Measurements from ENCODE around the gene COL19A1.

Gene COL19A1

DNA sequence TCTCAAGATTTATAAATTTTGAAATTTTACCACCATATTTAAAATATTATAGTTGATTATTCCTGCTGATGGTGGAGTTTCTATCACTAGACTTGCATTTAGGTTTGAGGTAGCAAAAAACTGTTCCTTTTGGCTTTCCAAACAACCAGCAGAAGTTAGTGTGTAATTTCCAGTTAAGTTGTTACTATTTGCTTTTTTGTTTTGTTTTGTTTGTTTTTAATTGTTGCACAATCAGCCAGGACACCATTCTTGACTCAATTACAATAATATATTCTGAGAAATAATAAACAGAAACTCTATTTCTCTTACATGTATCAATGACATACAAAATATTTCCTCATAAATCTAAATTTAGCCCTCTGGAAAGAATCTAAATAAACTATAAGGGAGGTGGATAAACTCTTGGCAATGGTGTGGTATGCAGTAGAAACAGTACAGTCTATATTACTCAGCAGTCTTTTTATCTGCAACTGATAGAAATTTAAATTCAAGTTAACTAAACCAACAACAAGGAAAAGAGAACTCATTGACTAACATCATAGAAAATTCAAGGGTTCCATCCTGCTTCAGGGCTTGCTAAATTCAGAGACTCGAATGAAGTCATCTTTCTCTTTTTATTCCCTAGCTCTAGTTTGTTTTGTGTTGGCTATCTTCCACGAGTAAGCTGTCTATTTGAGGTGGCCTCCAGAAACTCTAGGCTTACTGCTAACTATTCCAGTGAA lies 19.4 kb upstream of the COL19A1 start:
- H3K4me3 ChIP-seq (ENCODE audit: low read length) = no peak overlapping the region
- TF ChIP-seq ZNF274 (IDR thresholded peaks at IDR 0.05; ENCODE audit: low read depth, low read length) = no peak

DNA sequence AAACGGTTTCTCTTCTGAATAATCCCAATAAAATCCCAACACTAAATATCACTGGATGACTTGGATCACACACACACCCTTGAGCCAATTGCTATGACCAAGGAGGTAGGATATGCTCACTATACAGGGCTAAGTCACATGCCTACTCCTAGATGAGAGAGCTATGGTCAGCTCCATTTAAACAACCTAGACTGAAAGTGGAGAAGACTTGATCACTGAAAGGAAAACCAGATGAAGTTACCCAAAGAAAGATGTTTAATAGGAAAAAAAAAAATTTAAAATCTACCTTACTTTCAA lies 18.9 kb upstream of the COL19A1 start:
- no peak overlapping the region for H3K4me3 ChIP-seq (ENCODE audit: low read length)
- no peak for TF ChIP-seq ZNF274 (IDR thresholded peaks at IDR 0.05; ENCODE audit: low read depth, low read length)

DNA sequence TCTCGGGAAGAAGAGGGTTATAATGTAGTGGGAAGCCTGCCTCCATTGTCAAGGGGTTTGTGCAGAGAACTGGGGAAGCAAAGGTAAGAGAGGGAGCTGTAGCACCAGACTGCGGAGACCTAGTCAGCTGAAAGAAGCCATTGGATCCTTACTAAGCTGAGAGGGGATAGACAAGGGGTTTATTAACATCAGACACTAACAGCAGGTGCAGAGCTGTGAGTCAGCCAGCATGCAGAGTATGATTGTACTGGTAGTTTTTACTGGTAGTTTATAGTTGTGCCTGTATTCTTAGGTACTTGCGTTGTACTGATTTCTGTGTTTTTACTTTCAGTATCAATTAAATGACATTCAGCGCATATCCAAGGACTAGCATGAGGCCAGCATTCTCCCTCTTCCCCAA lies 17.8 kb upstream of the COL19A1 start:
- no peak overlapping the region for H3K4me3 ChIP-seq (ENCODE audit: low read length)
- no peak for TF ChIP-seq ZNF274 (IDR thresholded peaks at IDR 0.05; ENCODE audit: low read depth, low read length)

DNA sequence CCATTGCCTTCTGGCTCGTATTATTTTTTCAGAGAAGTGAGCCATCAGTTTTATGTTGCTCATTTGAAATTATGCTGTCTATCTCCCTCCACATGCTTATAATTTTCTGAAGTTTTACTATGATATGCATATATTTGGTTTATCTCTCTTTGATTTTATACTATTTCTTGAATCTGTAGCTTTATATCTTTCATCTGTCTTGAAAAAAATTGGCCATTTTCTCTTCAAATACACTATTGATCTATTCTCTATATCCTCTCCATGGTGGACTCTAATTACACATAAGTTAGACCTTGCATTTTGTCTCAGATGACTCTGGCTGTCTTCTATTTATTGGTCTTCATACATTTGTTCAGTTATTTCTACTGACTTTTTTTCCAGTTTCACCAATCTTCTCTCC lies 13.7 kb upstream of the COL19A1 start:
- H3K4me3 ChIP-seq (ENCODE audit: low read length) = no peak overlapping the region
- no peak for TF ChIP-seq ZNF274 (IDR thresholded peaks at IDR 0.05; ENCODE audit: low read depth, low read length)

DNA sequence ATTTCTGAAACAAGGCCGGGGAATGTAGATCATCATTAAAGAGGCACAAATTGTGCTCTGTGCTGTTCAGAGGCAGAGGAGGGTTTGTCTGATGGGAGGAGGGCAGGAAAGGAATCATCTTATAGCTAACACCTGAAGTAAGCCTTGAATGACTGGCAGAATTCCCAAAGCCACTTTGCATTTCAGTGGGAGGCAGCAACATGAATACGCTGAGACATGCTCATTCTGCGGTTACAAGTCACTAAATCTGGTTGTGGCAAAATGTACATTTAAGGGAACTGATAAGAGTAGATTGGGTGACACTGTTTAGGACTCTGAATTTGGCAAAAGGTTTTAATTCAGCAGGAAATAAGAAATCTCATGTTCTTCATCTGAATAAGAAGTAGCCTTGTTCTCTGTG lies 4.4 kb upstream of the COL19A1 start:
- TF ChIP-seq ZNF274 (IDR thresholded peaks at IDR 0.05; ENCODE audit: low read depth, low read length) = no peak
- no peak overlapping the region for H3K4me3 ChIP-seq (ENCODE audit: low read length)

DNA sequence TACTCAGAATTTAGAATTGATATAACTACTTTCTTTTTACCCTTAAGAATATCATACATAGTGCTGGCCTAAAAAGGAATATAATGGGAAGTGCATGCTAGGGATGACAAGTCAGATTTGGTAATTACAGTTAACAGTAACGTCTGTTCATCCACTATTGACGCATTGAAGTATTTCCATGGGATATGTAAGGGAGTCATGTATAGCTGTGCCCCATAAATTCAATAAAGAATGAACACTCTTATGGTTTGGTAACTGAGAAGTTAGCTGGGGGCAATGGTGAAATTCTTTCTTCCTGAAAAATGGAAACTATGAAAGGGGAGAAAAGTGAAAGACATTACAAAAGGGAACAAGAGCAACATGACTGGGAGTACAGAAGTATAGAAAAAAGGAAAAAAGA lies 2.6 kb upstream of the COL19A1 start:
- no peak for TF ChIP-seq ZNF274 (IDR thresholded peaks at IDR 0.05; ENCODE audit: low read depth, low read length)
- no peak overlapping the region; the same call in 1 of the 2 replicates for H3K4me3 ChIP-seq (ENCODE audit: low read length)

DNA sequence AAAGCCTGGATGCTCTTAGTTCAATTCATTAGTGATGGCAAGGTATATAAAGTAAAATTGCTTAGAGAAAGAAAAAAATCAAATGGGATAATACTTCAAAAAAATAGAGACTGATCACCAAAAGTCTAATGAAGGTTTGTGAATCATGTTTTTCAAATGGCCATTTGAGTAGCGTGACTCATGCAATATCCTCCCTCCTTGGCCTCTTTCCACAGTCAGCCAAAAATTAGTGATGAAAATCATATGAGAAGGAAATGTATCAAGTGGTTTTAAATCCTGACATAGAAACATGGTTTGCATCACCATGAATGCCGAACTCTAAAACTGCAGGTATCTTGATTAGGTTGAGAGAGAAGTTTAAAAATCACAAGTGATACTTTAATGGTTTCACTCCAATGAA lies 1.2 kb upstream of the COL19A1 start:
- H3K4me3 ChIP-seq (ENCODE audit: low read length) = no peak overlapping the region; the same call in 1 of the 2 replicates
- TF ChIP-seq ZNF274 (IDR thresholded peaks at IDR 0.05; ENCODE audit: low read depth, low read length) = no peak

DNA sequence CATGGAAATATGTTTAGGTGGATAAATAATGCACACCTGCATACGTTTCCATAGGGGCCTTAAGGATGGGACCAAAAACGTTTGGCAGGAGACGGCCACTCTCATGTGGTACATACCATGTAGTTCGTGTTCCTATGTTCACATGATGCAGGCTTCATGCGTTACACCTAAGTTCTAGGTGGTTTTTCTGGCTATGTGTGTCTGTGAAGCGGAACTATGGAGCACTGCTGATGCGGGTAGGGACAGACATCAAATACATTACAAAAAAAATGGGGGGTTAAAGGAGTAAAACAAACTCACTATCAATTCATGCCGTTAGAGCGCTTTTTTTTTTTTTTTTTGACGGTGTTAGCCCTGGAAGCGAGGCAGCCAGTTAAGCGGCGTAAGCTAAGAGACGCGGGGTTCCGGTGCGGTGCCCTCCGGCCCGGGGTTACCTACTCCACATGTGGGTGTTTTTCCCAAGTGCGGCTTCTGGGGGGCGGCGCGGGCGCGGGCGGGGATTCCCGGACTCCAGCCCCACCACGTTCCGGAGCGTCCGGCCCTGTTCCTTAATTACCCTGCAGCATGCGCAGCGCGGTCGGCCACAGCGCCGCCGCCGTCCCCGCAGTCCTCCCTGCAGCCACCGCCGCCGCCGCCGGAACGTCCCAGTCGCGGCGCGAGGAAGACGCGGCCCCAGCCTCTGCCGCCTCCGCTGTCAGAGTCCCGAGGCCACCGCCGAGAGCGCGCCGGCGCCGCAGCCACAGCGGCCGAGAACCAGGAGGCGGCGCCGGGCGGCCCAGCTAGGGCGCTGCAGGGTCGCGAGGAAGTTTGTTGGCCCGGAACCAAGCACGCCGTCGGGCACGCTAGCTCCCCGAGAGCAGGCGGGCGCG lies 648 bp downstream of the COL19A1 start:
- TF ChIP-seq ZNF274 (IDR thresholded peaks at IDR 0.05; ENCODE audit: low read depth, low read length) = no peak
- H3K4me3 ChIP-seq (ENCODE audit: low read length) = peak overlapping the region; percentile 89

DNA sequence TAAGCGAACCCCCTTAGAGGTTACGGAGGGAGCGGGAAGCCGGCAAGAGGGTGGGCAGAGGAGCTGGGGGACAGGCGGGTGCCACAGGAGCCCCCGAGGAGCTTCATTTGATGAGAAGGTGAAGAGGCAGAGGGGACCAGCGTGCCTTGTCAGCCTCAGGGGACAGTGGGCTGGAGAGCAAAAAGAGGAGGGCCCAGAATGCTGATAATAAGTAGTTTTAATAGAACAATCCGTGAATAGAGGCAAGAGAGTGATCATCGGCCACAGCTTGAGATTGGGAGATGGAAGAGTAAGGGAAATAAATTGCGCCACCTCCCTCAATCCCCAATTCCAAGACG lies 1.3 kb downstream of the COL19A1 start:
- TF ChIP-seq ZNF274 (IDR thresholded peaks at IDR 0.05; ENCODE audit: low read depth, low read length) = no peak
- H3K4me3 ChIP-seq (ENCODE audit: low read length) = peak overlapping the region; percentile 89

DNA sequence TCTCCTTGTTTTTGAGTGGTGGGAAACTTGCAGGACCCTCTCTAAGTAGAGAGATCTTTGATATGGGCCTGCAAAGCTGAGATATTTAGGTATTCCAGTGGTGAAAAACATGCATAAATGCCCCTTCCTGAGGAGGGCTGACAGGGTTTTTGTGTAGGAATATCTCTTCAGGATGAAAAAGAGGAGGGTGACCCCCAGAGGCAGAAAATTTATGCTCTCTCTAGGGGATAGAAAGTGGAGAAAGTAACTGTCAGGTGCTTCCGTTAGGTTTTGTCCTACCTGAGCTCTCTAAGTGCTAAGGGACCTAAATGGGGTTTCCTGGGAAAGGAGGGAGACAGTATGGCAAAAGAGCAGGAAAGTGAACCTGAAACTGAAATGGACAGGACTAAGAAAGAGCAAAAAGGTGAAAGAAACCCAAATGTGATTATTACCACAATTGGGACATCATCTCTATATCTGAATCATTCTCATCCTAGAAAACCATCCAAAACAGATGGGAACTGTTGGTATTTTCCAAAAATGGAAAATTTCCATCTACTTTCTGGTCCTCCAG lies 2.0 kb downstream of the COL19A1 start:
- peak overlapping the region; percentile 89 for H3K4me3 ChIP-seq (ENCODE audit: low read length)
- TF ChIP-seq ZNF274 (IDR thresholded peaks at IDR 0.05; ENCODE audit: low read depth, low read length) = no peak

DNA sequence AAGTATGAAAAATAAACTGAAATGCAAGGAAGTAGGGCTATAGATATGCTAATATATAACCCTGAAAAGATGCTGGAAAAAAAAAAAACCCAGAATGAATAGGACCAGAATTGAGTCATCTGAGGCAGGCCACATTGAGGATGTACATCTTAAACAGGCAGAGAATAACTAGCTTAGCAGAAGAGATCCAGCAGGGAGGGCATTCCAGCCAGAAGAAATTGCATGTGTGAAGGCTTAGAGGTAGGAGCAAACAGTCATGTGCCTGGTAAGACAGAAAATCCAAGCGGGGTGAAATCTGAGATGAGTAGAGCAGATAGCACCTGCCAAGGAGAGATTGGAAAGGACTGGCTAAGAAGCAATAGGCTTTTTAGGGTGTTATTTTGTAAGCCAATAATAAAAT lies 2.6 kb downstream of the COL19A1 start:
- no peak for TF ChIP-seq ZNF274 (IDR thresholded peaks at IDR 0.05; ENCODE audit: low read depth, low read length)
- H3K4me3 ChIP-seq (ENCODE audit: low read length) = peak overlapping the region; percentile 89

DNA sequence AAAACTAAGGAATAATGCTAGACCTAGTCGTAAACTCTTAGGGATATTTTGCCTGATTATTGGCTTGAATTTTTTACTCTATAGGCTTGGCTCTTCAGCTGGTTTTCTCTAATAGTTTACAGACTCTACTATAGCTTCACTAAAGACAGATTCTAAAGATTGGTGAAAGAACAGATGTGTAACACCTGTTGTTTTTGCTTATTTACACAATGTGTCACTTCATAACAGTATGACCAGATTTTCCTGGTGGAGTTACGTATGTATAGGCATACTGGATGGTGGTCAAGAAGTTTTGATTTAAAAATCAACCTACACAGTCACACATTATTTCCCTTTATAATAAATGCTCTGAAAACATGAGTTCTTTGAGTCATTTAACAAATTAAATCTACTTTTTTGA lies 4.8 kb downstream of the COL19A1 start:
- no peak overlapping the region for H3K4me3 ChIP-seq (ENCODE audit: low read length)
- TF ChIP-seq ZNF274 (IDR thresholded peaks at IDR 0.05; ENCODE audit: low read depth, low read length) = no peak

DNA sequence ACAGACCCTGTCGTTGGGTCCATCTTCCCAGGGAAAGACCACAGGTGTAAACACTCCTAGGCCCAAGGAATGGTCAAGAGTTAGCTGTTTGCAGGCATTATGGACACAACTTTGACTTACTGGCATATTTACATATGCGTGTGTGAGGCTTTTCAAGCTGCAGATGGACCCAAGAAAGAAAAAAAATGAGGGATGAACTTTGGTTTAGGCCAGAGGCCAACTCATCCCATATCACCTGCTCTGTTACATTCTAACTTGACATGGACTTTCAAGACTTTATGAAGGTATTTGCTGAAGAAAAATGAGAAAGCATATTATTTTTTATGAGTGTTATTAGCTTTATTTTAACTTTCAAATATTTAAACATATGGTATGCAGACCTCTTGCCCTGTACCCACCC lies 6.9 kb downstream of the COL19A1 start:
- TF ChIP-seq ZNF274 (IDR thresholded peaks at IDR 0.05; ENCODE audit: low read depth, low read length) = no peak
- H3K4me3 ChIP-seq (ENCODE audit: low read length) = no peak overlapping the region

DNA sequence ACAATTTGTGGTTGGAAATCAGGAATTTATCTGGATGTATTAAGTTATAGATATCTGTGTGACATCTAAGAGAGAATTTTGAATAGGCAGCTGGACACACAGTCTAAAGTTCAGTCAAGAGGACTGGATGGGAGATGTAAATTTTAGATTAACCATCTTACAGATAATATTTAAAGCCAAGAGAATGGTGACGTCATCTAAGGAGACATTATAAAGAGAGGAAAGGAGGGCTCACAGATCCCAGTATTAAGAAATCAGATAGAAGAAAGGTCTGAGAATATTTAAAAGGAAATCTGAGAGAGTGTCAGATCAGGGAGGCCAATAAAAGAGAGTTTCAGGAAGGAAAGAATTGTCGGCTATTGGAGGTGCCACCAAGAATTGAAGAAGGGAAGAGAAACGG lies 9.4 kb downstream of the COL19A1 start:
- no peak for TF ChIP-seq ZNF274 (IDR thresholded peaks at IDR 0.05; ENCODE audit: low read depth, low read length)
- H3K4me3 ChIP-seq (ENCODE audit: low read length) = no peak overlapping the region

DNA sequence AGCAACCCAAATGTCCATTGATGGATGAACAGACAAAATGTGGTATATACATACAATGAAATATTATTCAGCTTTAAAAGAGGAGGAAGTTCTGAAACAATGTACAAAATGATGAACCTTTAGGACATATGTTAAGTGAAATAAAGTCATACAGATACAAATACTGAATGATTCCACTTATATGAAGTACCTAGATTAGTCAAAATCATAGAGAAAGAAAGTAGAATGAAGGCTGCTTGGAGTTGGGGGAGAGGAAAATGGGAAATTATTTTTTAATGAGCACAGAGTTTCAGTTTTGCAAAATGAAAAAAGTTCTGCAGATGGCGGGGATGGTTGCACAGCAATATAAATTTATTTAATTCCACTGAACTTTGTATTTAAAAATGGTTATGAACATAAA lies 12.4 kb downstream of the COL19A1 start:
- H3K4me3 ChIP-seq (ENCODE audit: low read length) = no peak overlapping the region
- TF ChIP-seq ZNF274 (IDR thresholded peaks at IDR 0.05; ENCODE audit: low read depth, low read length) = no peak

All from GM08714 (cell line).